Astrocyte of the hippocampus (primary cell): ENCODE measurements around the gene DCLK2.
"Not testable (repeated sequence)": the region's sequence is repeated elsewhere in the genome, so short reads cannot be mapped to it uniquely, and the experiment has no call there.

Source experiments
- DNase-seq: peaks from one replicate; pipeline ENCODE4 v3.0.0; 2011; ENCODE audit warnings: low read depth, low spot score

DCLK2 gene

DNA sequence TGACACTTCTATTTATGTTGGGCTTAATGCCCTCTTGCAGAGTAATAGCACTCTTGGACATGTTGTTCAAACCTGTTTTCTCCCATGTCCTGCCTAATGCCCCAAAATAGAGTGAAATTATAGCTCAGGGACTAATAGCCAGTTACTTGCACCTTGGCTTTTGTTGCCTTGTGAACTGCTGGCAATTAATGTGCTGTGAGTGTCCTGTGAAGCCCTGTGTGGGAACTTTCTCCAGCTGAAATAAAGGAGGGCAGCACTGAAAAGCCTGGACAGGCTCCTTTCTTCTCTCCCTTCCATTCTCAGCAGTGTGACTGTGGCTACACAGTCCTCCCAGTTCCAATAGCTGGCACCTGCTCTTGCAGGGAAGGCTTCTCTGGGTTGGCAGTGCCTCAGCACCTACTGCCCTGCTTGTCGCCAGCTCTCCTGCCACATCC, 72.4 kb downstream of the DCLK2 start:
- no peak for DNase-seq

DNA sequence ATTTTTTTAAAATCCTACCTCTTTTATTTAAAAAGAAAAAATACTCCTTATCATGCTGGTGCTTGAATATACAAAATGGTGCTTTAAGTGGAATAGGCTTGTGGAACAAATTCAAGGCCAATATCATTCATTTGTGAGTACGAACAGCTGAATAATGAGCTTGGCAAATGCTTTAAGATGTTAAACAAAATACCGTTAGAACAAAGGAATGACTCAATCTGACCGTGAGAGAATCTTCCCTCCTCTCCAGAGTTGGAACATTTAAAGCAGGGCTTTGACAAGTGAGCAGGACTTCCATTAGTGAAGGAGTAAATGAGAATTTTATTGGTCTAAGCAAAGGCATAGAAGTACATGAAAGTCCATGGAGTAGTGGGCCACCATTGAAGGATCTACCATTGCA, 74.5 kb downstream of the DCLK2 start:
- peak; percentile 69 for DNase-seq

DNA sequence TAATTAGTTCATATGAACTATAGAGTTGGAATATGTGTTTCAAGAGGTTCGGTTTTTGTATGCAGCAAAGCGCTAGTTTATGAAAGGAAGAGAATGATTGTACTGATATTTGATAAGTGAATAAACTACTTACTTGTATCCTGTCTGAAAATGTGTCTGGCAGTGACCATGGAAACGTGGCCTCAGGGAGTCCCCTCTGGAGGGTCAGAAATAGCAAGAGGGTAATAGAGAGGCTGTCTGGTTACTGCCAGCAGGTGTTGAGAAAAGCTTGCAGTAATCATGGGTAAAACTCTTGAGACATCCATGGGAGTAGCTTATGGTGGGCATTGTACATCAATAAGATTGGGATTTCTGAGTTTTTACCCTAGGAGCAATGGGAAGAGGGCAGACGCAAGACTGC, 77.1 kb downstream of the DCLK2 start:
- DNase-seq: no peak

DNA sequence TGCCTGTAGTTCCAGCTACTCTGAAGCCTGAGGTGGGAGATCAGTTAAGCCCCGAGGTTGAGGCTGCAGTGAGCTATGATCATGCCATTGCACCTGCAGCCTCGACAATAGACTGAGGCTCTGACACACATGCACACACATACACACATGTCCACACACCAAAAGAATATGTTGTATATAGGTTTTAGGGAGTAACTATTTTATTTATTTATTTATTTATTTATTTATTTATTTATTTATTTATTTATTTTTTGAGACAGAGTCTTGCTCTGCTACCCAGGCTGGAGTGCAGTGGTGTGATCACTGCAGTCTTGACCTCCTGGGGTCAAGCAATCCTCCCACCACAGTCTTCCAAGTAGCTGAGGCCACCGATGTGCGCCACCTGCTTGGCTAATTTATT, 78.3 kb downstream of the DCLK2 start:
- no peak for DNase-seq

DNA sequence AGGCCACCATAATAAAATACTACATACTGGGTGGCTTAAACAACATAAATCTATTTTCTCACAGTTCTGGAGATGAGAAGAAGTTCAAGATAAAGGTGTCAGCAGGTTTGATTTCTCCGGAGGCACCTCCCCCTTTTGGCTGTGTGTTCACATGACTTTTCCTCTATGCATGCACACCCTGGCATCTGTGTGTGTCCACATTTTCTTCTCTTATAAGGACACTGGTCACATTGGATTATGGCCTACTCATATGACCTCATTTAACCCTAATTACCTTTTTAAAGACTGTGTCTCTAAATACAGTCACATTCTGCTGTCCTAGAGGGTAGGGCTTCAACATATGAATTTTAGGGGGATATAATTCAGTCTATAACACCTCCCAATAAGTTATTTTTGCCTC, 79.8 kb downstream of the DCLK2 start:
- no peak for DNase-seq

DNA sequence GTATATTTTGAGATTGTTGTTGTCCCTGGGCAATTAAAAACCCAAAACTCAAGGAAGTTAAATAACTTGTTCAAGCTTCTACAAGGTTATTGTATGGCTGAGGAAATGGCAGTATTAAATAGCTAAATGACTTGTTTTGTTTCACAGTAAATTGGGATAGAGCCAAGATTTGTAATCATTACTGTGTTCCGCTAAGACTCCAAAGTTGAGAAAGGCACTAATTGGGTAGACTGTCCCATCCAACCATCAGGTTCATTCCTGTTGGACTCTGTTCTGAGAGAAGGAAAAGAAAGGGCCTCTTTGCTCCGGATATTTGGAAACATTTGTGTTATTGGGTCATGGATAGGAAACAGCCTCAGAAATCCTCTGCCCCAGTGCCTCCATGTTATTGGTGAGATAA, 82.2 kb downstream of the DCLK2 start:
- no peak for DNase-seq

DNA sequence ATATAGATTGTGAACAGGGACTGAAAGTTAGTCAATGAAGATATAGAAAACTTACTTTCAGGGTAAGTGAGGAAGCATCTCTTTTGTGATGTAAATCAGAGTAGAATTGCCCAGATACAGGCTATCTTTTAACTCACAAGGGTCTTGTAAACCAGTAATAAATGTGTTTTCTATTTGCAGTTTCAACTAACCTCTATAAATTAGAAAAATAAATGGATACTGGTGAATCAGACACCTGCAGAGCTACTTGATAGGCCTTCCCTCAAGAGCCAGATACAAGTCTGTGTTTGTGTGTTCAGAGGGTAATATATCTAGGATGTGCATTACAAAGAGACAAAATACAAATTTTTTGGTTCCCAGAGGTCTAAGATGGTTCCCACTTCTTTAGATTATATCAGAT, 82.9 kb downstream of the DCLK2 start:
- no peak for DNase-seq

DNA sequence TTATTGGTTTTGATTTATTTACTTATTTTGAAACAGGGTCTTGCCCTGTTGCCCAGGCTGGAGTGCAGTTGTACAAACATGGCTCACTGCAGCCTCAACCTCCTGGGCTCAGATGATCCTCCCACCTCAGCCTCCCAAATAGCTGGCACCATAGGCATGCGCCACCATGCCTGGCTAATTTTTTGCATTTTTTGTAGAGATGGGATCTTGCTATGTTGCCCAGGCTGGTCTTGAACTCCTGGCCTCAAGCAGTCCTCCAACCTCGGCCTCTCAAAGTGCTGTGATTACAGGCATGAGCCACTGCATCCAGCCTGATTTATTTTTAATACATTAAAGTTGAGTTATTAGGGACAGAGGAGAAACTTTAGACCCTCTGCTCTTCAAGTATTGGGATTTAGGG, 83.8 kb downstream of the DCLK2 start:
- DNase-seq: not testable (repeated sequence)

DNA sequence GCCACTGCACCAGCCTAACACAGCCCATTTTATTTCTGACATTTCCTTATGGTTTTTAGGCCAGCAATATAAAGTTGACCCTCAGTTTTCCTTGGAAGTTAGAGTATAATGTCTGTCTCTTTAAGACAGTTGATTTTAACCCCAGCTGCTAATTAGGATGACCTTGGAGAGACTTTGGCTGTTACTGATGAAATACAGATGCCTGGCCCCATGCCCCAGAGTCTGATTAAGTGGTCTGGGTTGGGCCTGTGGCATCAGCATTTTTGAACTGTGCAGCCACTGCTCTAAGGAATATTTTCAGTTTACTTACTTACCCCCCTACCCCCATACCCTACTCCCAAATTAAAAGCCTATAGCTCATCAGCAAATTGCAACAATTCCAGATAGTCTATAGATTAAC, 85.8 kb downstream of the DCLK2 start:
- DNase-seq: no peak

DNA sequence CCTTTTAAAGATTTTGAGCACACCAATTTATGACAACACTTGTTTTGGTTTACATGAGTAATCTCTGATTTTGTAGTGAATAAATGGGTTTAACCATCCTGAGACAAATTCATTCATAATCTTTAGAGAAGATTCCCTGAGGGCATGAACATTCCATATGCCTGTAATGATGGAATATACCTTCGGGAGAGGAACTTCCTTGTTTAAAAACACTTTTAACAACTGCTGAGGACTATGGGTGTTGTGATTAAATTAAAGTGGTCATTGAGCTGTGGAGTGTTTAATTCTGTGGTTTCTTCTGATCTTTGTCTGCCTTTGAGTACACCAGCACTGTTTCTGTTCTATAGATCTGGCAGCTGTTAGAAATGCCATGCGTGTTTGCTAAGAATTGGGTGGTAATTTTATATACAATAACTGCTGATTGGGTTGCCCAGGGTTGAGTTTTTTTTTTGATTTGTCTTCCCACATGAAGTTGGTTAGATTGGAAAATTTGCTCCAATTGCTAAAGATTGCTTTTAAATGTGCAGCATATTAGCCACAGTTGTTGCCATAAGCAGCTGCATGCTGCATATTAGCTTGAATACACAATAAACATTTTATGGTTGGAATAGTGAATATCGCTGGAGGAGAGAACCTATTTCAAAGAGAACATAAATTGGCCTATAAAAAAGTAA, 86.8 kb downstream of the DCLK2 start:
- DNase-seq: no peak

DNA sequence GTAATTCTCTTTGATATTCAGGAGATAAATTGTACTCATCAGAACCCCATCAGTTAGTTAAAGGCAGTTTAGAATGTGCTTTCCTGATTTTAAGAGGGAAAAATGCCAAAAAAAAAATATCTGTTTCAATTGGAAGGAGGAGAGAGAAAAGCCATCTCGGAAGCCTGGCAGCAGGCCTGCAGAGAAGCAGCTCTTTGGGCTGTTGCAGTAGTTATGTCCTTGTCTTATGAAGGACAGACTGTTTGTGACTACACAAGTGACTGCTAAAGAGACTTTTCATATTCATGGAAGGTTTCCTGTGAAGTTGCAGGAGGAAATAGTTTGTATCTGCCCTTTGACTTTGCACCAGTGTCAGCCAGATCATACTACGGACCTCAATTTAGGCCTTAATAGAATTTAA, 88.8 kb downstream of the DCLK2 start:
- no peak for DNase-seq

DNA sequence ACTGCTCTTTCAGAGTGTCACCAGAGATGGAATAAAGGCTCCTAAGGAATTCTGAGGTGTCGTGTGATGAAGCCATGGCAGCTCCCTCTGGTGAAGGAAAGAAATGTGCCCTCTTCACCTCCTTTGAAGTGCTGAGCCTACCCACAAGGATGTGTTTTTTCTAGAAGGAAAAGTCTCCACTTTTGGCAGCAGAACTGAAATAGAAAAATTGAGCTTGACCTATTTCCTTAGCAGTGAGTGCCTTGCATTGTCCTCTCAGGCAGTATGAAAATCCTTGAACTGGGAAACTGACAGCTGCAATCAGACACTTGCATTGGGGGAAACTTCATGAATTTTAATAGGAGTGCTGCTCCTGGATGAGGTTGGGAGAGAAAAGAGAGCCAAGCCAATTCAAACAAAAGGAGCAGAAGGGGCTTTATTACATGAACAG, 95.2 kb downstream of the DCLK2 start:
- DNase-seq: peak; percentile 78

DNA sequence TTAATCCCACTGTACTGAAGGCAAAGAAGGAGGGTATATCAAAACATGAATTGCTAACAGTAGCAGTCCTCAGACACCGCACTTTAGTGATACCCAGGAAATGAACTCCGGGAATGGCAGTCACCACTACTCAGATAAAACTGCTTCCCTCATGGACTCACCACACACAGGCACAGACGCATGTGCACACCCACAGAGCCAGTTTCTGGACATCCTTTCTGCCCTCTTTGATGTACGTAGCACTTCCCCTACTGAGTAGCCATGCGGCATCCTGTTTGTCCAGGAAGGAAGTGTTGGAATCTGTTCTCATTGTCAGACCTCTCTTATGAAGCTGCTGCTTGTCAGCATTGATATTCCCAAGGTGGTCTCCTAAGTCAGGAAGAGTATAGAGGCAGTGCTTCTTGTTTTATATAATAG, 95.7 kb downstream of the DCLK2 start:
- DNase-seq: peak; percentile 74

DNA sequence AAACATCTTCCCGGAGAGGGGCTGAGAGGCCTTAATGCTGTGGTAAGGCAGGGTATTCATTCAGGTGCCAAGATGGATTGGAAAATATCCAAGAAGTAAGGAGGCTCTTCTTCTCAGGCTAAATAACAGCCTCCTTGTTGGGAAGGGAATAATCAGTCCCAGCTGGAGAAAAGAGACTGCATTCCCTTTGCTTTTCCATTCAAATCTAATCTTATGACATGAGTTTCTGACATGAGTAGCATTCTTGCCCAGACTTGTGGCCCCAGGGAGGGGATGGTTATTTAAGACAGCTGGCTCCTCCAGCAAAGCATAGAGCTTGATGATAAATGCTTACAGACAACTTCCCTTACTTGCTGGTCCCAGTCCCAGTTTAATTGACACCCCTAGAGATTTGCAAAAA, 98.3 kb downstream of the DCLK2 start:
- peak; percentile 61 for DNase-seq

DNA sequence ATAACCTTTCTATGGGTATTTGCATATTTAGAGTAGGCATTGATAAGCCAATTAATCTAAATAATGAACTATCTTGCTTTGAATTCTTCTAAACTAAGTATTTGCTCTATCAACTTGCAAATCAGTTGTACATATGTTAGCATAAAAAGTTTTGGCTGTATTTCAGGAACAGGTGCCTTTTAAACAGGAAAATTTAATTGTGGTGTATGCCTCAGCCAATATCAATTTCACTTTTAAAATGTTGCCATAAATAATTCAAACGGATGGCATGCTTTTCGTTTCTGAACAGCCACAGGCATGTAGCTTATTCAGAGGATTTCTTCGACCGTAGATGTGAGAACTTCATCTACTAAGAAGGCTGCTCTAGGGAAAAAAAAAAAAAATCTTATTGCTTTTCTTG, 99.9 kb downstream of the DCLK2 start:
- peak; percentile 85 for DNase-seq

DNA sequence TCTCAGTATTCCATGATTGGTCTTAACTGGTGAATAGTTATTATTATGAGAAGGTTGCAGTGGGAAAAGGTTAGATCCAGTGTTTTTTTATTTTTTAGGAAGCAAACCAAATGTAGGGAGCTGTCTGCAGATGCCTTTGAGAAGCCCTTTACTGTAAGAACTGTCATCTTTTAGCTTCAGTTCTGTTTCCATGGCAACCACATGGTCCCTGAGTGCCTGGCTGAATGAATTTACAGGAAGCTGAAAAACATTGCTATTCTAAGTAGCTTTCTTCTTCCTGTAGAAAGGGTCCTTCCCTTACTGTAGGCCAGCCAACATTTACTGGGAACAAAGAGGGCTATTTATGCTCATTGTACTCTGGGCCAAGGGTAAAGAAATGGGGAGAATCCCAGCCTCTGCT, 103.3 kb downstream of the DCLK2 start:
- peak; percentile 50 for DNase-seq

DNA sequence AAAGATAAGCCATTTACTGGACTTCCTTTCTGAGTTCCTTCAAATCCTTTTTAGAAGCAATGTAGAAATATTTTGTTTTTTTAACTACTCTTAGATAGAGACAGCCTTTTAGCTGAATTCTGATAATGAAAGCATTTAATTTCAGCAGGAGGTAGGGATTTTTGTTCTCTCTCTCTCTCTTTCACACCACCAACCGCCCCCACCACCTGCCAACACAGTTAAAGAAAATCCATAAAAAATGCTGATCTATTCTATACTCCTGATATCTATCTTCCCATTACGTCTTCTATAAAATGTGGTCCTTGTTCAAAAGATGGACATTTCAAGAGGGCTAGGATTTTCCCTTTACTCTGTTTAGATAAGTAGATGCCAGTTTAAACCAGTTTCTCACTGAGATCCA, 104.5 kb downstream of the DCLK2 start:
- no peak for DNase-seq

DNA sequence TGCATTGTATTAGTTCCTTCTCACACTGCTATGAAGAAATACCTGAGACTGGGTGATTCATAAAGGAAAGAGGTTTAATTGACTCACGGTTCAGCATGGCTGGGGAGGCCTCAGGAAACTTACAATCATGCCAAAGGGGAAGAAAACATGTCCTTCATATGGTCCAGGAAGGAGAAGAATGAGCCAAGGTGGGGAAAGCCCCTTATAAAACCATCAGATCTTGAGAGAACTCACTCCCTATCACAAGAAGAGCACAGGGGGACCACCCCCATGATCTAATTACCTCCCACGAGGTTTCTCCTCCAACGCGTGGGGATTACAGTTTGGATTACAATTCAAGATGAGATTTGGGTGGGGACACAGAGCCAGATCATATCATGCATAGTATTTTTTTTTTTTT, 106.8 kb downstream of the DCLK2 start:
- not testable (repeated sequence) for DNase-seq

DNA sequence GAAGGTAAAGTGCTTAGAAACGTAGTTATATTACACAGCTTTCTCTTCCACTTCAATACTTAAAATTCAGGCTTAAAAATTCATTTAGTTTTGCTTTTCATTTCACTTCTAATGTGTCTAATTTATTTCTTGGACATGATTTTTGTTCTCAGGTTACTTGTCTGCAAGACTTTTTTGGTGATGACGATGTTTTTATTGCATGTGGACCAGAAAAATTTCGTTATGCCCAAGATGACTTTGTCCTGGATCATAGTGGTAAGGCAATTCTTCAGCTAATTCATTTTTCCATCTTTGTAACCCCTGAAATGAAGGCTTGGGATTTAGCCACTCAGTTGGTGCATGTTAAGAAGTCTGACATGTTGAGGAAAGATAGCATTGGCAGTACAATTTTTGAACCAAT, 114.7 kb downstream of the DCLK2 start:
- DNase-seq: no peak

DNA sequence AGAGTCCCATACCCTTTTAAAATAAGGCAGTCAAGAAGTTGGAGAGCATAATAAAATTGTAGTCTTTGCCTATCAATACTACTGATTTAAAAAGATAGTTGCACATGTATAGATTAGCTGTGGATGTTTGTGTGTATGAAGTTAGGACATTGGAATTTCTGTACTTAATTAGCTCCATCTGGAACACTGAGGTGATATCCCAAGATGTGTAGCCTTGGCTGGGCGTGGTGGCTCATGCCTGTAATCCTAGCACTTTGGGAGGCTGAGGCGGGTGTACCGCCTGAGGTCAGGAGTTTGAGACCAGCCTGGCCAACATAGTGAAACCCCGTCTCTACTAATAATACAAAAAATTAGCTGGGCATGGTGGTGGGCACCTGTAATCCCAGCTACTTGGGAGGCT, 119.0 kb downstream of the DCLK2 start:
- not testable (repeated sequence) for DNase-seq

DNA sequence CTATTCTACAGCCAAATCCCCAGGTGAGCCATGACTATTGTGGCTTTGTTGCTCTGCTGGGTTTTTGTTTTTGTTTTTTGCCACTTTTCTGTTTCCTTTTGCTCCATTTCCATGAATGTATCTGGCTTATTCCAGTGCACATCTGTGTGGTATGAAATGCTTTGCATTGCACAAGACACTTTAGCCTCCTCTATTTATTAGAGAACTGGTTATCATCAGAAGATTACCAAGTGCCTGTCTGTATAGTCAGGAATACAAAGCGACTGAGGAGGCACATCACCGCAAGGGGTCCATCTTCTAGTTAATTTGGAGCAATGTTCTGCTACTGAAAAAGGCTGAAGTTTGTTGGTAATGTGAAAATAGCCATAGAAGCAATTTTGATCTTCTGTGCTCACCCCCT, 120.8 kb downstream of the DCLK2 start:
- no peak for DNase-seq

DNA sequence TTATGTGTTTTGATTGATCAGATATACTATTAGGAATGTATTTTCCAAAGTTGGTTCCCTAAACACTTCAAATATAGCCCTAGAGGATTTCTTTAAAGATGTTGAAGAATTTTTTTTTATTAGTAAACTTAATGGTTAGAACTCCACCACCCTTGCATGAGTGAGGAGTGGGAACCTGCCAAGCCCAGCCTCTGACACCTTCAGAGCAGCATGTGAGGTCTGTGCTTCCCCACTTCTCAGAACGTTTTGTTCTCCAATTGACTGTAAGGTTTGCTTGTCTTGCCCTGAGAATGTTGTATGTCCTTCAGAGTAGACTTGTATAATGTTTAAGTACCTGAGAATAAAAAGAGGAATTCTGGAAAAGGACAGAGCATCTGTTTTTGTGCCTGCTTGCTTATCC, 126.8 kb downstream of the DCLK2 start:
- DNase-seq: no peak

DNA sequence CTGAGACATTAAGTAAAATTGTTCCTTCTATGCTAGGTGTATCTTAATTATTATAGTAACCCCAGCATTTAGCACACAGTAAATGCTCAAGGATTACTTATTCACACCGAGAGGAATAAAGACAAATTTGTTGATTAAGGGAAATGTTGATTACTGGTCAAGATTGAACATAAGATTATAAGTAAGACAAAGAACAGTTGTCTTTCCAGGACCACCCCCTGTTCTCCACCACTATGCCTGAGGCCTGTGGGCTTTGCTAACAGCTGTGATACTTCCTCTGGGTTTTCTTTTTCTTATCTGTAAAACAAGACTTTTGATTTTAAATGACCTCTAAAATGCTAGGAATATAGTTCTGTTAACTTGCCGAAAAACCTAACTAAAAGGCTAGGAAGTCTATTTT, 128.0 kb downstream of the DCLK2 start:
- no peak for DNase-seq

DNA sequence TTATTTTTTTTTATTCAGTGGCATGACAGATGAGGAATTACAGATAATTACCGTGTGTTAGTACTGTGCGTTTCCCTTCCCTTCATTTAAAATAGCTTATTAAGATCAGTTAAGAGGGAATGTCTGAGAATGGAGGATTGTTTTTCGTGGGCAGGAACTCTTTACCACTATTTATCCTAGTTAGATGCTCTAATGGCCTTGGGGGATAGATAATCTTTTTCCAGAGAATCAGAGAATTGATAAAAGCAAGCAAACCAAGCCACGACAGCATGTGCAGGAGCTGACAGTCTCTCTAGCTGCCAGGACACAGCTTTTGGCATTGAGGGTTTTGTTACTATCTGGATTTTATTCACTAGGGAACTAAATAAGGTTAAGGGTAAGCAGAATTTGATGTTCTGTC, 128.7 kb downstream of the DCLK2 start:
- DNase-seq: no peak
